22Rv1 (cell line): ENCODE measurements around the gene LENEP.

ENCODE experiments used
- H3K27ac ChIP-seq: fragments of 450-650 bp; 2 replicates; pipeline ENCODE4 v1.5.1; 2017
- CTCF ChIP-seq: fragments of 450-650 bp; IDR thresholded peaks from 2 replicates; pipeline ENCODE4 v1.5.1; 2017; ENCODE audit warnings: mild to moderate bottlenecking
- ZFX ChIP-seq: fragments of 450-650 bp; IDR thresholded peaks from 2 replicates; pipeline ENCODE4 v1.6.1; 2017; ENCODE audit warnings: antibody characterized with exemption, borderline replicate concordance

LENEP gene

GRCh38 chr1:155030243-155030795 lies 36.9 kb downstream of the LENEP start:
- TF ChIP-seq CTCF (no peak), ZFX (no peak)

GRCh38 chr1:155030899-155031298 lies 37.5 kb downstream of the LENEP start:
- H3K27ac ChIP-seq = no peak overlapping the region
- TF ChIP-seq CTCF = no peak
- TF ChIP-seq ZFX = no peak

More at GRCh38 chr1:155030243-155030795, 36.9 kb downstream of the LENEP start:
- H3K27ac ChIP-seq = no peak overlapping the region

DNA sequence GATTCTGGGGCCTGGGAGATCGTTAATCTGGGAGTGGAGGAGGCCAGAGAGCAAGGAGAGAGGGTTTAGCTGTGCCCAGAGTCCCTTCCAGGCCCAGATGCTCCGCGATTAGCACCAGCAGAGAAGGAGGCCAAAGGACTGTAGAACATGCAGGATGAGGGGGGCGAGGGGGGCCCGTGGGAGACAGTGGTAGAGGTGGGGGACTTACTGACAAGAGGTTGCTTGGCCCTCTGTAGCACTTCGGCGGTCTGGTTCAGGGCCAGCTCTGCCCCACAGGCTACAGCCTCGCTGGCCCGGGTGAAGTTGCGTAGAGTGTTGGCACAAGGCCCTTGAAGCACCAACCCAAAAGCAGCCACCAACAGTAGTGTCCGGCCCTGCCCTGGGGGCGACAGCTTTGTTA lies 39.5 kb downstream of the LENEP start:
- no peak for TF ChIP-seq ZFX
- TF ChIP-seq CTCF = no peak
- H3K27ac ChIP-seq = no peak overlapping the region

GRCh38 chr1:155033524-155033923 lies 40.1 kb downstream of the LENEP start, which contains the start of the genes DCST1 and DCST2:
TSS of gene DCST1 (plus strand) at chr1:155033824. CDS start at chr1:155034037, 213 bp downstream.
TSS of gene DCST2 (minus strand) at chr1:155033781. CDS start at chr1:155033701, 80 bp downstream.
- TF ChIP-seq CTCF (no peak), ZFX (no peak)
- H3K27ac ChIP-seq = no peak within 1 kb of the TSS

DNA sequence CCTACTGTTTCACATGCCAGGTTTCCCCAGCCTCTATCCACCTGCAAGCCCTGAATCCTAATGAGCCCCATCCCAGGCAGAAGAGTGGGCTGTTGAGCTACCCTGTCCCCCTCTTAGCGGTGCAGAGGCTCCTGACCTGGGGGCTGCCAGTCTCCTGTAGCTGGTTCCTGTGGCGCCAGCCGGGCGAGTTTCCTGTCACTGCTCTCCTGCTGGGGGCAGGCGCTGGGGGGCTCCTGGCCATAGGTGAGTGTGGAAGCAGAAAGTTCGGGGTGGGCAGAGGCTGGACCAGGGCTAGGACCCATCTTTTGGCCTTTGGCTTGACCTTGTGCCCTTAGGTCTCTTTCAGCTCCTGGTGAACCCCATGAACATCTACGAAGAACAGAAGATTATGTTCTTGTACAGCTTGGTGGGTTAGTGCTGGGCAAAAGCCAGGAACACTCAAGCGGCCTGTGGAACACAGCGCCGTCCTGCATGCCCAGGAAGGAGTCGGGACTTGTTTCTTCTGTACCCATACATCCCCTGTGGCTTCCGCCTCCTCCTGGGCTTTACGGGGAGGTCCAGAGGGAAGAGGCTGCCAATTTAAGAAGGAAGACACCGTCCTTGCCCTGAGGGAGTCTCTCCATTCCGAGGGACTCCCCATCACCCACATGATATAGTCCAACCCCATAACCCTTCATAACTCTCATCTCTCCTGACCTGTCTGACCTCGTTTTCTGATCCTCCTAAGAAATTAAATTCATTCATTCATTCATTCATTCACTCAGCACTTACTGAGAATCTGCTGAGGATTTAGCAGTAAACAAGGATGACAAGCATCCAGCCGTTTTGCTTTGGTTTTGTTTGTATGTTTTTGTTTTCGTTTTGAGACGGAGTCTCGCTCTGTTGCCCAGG lies 41.2 kb downstream of the LENEP start:
- H3K27ac ChIP-seq = no peak overlapping the region
- no peak for TF ChIP-seq CTCF
- no peak for TF ChIP-seq ZFX

DNA sequence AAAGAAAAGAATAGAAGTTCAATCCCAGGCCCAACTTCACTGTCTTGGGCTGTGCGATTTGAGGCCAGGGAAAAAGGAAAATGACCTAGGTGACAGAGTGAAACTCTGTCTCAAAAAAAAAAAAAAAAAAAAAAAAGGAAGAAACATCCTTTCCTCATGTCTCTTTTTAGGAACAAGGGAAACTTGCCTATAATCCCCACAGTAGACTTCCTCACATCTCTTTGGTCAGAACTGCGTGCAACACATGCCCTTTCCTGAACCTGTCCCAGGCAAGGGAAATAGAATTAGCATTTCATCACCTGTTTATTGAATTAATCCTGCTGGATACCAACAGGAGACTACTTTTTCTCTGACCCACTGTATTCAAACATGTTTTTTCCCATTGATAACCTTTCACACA lies 42.5 kb downstream of the LENEP start:
- no peak for TF ChIP-seq CTCF
- no peak for TF ChIP-seq ZFX
- no peak overlapping the region for H3K27ac ChIP-seq

DNA sequence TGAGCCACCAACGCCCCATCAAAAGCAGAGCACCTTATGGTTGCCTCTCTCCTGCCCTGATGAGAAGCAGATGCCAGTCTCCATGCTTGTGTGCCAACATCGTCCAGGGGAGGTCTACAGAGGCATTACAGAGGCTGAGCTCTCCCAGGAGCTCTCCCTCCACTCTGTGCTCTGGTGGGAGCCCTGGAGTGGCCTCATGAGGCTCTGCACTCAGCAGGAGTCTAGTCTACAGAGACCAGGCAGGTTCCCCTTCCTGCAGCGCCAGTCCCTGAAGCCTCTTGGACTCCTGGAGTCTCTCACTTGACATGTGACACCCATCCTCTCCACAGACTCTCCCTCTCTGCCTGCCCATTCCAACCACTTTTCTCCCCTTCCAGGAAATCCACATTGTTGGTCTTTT lies 43.7 kb downstream of the LENEP start:
- TF ChIP-seq ZFX (no peak), CTCF (no peak)
- no peak overlapping the region for H3K27ac ChIP-seq
